ENCODE results near the gene PITPNC1.
"Not testable (repeated sequence)": the region's sequence is repeated elsewhere in the genome, so short reads cannot be mapped to it uniquely, and the experiment has no call there.

PITPNC1 gene

DNA sequence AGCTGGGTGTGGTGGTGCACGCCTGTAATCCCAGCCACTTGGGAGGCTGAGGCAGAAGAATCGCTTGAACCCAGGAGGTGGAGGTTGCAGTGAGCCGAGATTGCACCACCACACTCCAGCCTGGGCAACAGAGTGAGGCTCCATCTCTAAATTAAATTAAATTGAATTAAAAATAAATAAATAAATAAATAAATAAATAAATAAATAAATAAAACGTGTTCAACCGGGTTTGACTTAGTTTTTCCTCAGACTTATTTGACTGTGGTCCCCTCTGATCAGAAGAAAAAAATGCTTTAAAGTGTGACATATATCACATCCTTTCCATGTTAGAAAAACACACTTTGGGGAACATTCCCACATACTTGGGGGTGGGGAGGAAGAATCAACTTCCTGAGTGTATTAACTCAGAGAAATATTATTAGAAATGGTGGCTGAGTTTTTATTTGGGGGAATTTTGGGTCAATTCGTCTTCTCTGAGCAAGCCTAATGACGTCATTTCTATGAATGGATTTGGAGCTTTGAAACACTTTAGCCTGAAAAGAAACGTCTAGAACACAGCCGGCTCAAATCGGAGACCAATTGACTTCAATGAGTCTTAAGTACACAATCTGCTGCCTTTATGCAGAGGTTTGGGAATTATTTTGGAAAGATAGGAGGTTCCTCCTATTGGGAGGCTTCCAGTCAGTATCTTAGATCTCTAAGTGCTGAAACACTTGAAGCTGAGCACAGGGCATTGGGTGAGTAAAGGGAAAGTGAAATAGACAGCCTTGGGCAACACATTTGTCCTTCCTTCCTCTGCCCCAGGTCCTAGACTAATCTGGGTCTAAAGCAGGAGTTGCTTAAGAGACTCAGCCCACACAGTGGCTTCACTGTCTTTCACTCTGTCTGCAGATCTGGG is 132.6 kb downstream of the PITPNC1 start:
- H3K4me3 ChIP-seq (ENCODE audit: low read depth, low read length), result no peak overlapping the region
- DNase-seq (ENCODE audit: low read depth), result peak; percentile 76
- TF ChIP-seq, protein P1, sequence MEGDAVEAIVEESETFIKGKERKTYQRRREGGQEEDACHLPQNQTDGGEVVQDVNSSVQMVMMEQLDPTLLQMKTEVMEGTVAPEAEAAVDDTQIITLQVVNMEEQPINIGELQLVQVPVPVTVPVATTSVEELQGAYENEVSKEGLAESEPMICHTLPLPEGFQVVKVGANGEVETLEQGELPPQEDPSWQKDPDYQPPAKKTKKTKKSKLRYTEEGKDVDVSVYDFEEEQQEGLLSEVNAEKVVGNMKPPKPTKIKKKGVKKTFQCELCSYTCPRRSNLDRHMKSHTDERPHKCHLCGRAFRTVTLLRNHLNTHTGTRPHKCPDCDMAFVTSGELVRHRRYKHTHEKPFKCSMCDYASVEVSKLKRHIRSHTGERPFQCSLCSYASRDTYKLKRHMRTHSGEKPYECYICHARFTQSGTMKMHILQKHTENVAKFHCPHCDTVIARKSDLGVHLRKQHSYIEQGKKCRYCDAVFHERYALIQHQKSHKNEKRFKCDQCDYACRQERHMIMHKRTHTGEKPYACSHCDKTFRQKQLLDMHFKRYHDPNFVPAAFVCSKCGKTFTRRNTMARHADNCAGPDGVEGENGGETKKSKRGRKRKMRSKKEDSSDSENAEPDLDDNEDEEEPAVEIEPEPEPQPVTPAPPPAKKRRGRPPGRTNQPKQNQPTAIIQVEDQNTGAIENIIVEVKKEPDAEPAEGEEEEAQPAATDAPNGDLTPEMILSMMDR (IDR thresholded peaks at IDR 0.05; ENCODE audit: insufficient read depth, low read depth, low read length, missing control alignments), result no peak

DNA sequence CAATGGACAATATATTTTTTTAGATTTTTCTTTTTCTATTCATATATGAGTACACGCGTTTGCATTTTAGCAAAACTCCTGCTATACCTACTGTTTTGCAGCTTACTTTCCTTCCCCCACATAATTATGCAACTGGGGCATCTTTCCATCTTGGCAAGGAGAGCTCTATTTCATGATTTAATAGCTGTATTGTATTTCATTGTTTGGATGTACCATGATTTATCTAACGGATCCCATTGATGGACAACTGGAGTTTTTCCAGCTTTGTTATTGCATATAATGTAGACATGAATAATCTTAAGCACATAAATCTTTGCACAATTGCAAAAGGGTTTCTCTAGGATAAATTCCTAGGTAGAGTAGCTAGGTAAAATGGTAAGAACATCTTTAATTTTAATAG is 133.9 kb downstream of the PITPNC1 start:
- no peak overlapping the region for H3K4me3 ChIP-seq (ENCODE audit: low read depth, low read length)
- TF ChIP-seq, protein P1 (IDR thresholded peaks at IDR 0.05; ENCODE audit: insufficient read depth, low read depth, low read length, missing control alignments), result no peak
- no peak for DNase-seq (ENCODE audit: low read depth)

DNA sequence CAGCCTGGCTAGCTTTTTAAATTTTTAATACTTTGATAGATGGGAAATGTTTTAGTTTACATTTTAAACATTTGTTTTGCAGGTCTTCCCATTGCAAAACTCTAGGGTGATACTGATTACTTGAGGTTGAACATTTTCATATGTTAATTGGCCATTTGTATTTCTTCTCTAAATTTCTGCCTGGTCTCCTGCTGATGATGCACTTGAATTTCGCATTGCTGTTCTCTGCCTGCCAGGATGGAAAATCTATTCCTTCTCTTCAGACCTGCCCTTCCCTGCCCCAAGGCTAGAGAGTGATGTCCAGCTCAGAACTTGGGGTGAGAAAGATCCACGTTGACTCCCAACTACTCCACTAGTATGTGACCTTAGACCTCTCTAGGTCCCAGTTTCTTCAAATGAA is 134.7 kb downstream of the PITPNC1 start:
- DNase-seq (ENCODE audit: low read depth), result no peak
- TF ChIP-seq, protein P1 (IDR thresholded peaks at IDR 0.05; ENCODE audit: insufficient read depth, low read depth, low read length, missing control alignments), result no peak
- H3K4me3 ChIP-seq (ENCODE audit: low read depth, low read length), result no peak overlapping the region

DNA sequence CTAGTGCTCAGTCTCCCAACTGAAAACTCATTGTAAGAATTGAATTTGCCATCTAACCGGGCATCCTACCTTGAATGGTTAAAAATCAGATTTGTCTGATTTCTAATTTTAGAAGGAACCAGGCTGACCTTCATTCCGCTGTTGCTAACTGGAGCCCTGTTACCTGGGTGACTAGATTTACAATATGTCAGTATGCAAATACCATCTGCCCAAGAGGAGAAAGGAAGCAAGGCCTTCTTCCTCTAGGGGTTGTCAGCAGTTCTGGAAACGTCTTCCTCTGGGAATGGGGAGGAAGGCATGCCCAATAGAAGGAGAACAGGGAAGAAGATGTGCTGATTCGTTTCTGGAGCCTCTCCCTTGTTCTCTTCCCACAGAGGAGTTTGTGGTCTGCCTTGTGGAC is 137.9 kb downstream of the PITPNC1 start:
- TF ChIP-seq, protein P1 (IDR thresholded peaks at IDR 0.05; ENCODE audit: insufficient read depth, low read depth, low read length, missing control alignments), result no peak
- H3K4me3 ChIP-seq (ENCODE audit: low read depth, low read length), result peak overlapping the region; percentile 23

DNA sequence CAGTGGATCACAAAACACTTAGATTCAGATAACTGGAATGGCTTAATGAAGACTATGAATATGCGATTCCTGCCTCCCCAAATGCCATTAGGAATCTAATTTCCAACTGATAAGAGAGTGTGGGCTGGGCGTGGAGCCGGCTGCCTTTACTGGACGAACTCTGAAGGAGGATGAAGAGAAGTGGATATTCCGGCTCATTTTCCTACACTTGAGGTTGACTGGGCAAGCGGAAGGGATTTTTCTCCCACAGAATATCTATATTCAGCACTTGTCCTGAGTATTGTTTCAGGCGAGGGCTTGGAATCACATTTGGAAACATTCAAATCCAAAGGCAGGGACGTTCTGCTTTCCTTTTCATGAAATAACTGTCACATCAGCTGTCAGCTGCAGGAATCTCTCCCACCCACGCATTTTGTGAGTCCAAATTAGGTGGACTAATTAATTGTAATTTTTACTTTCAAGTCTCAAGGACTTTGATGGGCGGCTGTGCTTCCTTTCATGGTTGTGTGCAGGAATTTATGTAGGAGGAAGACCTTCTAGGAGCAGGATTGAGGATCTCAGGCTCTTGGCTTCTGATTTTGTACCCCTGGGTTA is 138.5 kb downstream of the PITPNC1 start:
- no peak for DNase-seq (ENCODE audit: low read depth)
- H3K4me3 ChIP-seq (ENCODE audit: low read depth, low read length), result no peak overlapping the region
- TF ChIP-seq, protein P1 (IDR thresholded peaks at IDR 0.05; ENCODE audit: insufficient read depth, low read depth, low read length, missing control alignments), result no peak

More for the DNA sequence above, 137.9 kb downstream of the PITPNC1 start:
- peak; percentile 76 for DNase-seq (ENCODE audit: low read depth)

DNA sequence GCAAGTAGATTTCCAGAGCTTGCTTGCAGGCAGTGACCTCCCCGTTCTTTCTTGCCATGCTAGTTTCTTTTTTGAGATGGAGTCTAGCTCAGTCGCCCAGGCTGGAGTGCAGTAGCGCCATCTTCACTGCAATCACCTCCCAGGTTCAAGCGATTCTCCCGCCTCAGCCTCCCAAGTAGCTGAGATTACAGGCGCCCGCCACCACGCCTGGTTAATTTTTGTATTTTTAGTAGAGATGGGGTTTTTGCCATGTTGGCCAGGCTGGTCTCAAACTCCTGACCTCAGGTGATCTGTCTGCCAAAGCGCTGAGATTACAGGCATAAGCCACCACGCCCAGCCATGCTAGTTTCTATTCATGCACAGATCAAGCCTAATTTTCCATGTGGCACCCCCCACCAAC is 139.5 kb downstream of the PITPNC1 start:
- H3K4me3 ChIP-seq (ENCODE audit: low read depth, low read length); DNase-seq (ENCODE audit: low read depth): not testable (repeated sequence)

DNA sequence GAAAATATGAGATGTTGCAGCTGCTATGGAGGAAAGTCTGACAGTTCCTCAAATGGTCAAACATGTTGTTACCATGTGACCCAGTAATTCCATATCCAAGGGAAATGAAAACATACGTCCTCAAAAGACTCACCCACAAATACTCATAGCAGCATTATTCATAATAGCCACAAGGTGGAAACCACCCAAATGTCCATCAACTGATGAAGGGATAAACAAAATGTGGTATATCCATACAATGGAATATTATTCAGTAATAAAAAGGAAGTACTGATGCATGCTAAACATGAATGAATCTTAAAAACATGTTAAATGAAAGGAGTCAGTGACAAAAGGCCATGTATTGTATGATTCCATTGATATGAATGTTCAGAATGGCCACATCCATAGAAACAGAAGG is 140.2 kb downstream of the PITPNC1 start:
- no peak for DNase-seq (ENCODE audit: low read depth)
- TF ChIP-seq, protein P1 (IDR thresholded peaks at IDR 0.05; ENCODE audit: insufficient read depth, low read depth, low read length, missing control alignments), result no peak
- H3K4me3 ChIP-seq (ENCODE audit: low read depth, low read length), result no peak overlapping the region
